Epithelial cell of prostate (primary cell): Measurements from ENCODE around the gene KRT222.

Source experiments
- DNase-seq: peaks from one replicate; pipeline ENCODE4 v3.0.0-alpha.2; 2011; ENCODE audit warnings: low read depth, low spot score
- H3K27ac ChIP-seq: fragments of 450-650 bp; 2 replicates; pipeline ENCODE4 v1.5.1; 2017; ENCODE audit warnings: mild to moderate bottlenecking

The KRT222 gene

DNA sequence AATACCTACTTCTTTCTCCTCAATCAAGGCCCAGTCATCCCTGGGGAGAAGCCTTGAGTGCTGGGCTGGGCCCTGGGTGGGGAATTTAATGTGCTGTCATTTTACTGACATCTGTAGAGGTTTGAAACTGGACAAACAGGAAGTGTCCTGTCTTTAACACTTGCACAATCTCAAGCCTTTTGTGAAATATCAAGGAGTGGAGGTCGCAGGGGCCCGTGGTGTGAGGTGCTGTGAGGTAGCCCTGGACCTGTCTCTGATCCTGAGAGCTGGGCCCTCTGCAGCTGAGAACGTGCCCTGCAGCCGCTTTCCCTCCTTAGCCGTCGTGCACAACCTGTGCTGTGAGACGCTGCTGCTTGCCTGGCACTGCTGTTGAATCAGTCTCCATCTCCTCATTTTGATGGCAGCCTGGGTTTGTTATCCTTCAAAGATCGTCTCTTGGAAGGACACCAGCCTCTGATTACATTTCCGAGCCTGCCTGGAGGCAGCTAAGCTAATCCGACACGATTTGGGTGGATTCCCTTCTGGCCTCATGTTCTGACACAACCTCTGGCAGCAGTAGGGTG lies 47.2 kb downstream of the KRT222 start:
- H3K27ac ChIP-seq, result peak overlapping the region; percentile 31
- DNase-seq, result peak; percentile 14

DNA sequence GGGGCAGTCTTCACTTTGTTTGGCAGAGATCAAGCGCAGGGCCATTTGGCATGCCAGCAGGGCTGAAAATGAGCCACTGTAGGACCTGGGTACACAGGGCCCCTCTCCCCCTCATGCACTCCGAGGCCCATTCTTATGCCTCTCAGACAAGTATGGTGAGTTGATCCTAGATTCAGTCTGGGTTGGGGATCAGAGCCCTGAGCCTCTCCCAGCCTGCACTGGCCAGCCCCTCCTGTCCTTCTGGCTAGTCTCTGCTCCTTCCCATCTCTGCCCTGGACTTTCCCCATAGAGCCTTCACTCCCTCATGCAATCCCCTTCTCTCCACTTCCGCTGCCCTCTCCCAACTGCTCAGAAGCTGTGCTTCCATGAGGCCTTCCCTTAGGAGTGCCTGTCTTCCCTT lies 48.4 kb downstream of the KRT222 start:
- H3K27ac ChIP-seq, result no peak overlapping the region
- DNase-seq, result no peak

DNA sequence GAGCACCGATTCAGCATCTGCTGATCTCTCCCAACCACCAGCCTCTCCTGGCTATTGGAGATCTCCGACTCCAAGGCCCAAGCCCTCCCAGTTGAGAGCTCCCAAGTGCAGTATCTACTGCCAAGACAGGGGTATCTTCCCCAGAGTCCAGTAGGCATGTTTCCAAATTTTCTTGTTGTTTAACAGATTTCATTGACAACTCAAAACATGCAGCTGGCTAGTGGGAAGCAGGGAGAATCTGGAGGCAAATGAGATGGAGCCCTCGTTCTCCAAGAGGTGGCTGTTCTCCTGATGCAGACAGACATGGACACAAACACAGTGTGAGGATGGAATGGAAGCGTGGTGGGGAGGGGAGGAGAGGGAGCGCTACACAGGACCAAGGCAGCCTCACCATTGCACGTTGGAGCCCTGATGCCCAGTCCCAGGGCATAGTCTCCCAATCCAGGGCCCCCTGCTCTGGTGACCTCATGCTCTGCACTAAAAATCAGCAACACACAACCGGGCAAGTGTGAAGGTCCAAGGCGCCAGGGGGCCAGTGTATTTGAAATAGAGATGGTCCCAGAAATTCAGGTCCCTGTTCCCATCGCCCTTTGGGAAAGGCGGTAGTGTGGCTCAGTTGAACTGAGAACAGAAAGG lies 49.0 kb downstream of the KRT222 start:
- DNase-seq, result no peak
- H3K27ac ChIP-seq, result no peak overlapping the region

DNA sequence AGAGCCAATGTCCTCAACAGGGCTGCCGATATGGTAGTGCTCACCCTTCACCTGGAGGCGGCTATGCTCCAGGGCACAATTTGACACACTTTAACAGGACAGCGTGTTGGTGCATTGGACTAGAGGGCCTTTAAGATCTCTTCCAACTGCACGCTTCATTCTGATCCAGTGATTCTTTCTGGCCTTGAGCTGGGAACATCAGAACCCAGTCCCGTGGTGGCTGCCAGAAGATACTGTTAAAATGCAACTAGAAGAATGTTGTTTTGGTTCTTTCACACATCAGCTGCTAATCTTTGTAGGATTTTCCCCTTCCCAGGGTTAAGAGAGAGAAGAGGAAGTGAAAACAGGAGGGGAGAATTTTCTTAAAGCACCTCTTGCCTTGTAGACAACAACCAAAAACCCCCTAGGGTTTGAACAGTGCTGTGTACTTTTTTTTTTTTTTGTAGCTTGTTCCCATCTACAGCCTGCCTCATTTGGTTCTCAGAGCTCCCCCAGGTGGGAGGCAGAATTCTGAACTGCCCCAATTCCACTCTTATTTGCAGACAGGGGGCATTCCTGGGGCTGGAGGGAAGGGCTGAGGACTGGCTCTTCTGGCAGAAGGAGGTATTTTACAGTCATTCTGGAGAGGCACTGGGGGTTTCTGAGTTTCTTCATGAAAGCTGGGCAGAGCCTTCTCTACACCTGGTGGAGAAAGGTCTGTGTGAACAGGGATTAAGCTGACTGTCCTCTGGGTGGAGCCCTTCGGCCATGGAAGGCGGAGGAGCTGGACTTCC lies 49.7 kb downstream of the KRT222 start:
- no peak for DNase-seq

DNA sequence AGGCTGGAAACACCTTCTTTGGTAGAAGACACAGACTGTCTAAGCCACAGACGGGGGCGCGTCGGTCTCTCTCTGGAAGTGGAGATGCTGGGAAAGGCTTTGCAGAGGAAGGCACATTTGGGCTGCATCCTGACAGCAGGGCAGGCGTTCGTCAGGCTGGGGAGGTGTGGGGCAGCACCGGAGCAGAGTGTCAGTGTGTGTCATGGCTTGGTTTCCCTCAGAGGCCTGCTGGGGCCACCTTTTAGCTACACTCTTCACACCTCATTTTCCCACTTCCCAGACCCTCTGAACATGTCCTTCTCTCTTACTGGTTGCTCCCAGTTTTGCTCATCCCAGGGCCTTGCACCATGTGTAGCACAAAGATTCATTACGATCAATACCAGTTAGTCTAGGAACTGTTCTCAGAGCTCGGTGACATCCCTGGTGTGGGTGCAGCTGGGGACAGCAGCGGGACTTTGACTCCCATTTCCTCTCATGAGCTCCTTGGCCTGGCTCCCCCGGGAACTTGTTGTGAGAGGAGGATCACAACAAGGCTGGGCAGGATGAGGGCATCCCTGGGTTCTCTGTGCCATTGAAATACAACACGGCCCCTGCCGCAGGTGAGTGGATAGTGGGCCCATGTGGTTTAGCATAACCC lies 50.4 kb downstream of the KRT222 start:
- no peak overlapping the region for H3K27ac ChIP-seq
- DNase-seq, result no peak

More for the DNA sequence above, 49.7 kb downstream of the KRT222 start:
- H3K27ac ChIP-seq, result no peak overlapping the region

DNA sequence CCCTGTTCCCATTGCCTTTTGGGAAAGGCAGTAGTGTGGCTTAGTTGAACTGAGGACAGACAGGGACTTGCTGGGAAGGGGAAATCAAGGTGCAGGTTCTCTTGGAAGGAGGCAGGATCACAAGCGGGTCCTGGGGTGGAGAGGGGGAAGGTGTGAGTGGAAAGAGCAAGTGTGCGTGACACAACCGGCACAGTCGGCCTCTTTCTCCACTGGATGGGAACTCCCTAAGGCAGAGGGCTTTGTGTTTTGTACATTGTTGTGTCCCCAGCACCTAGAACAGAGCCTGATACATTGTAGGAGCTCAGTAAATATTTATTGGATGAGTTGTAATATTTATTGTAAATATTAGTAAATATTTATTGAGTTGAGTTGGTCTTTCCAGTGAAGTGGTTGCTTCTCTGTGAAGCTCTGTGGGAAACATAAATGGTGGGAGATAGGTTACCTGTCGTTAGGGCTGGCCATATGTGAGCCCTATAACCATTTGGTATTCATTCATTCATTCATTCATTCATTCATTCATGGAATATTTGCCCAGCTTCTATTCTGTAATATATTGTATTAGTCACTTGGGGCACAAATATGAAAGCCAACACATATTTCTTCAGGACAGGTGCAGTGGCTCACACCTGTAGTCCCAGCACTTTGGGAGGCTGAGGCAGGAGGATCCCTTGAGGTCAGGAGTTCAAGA lies 51.4 kb downstream of the KRT222 start:
- DNase-seq, result no peak
- H3K27ac ChIP-seq, result no peak overlapping the region

DNA sequence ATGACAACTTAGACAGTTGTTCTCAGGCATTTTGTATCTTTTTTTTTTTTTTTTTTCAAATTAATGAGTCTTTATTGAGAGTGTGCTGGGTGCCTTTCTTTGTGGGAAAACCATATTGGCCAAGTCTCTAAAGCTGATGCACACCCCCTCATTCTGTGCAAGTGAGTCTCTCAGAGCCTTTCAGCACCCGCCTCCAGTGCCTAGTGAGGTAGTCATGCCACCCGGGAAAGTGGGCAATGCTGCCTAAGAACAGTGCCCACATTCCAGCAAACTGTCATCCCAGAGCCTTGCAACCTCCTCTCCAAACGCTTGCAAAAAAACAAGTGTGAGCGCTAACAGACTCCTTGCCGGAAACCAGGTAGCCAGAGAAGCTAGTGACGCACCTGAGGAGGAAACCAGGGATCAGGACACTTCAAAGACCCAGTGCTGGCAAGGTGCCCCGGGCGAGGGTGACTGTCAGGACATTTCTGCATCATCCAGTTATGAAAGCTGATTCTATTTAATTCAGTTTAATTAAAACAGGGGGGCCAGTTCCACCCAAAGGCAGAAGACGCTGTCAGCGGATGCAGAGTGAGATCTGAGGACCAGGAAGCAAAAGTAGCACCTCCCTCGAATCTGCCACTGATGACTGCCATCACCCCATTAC lies 52.3 kb downstream of the KRT222 start:
- H3K27ac ChIP-seq, result no peak overlapping the region
- no peak for DNase-seq

DNA sequence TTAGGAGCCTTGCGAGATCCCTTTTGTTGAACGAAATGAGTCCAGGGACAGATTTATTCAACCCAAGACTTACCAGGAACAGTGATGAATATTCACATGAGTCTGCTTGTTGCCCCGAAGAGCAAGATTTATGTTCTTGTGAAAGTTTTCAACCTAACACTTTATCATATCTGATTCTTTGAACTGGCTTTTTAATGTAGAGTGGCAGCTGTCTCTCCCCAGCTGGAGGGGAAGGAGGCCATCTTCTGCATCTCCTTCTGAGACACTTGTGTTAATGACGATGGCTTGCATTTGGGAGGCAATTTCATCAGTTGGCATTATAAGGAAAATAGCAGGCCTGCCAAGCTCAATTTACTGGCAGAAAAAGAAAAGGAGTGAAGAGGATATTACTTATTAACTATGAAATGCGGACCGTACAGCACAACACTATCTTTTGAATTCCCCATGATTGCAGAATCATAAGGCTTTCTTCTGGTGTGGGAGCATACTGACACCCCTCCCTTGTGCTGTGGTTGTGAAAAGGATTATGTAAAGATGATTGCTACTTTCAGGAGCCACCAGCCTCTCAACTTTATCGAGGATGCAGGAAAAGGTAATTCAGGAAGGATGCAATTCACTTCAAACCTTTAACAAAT lies 53.0 kb downstream of the KRT222 start:
- H3K27ac ChIP-seq, result no peak overlapping the region

DNA sequence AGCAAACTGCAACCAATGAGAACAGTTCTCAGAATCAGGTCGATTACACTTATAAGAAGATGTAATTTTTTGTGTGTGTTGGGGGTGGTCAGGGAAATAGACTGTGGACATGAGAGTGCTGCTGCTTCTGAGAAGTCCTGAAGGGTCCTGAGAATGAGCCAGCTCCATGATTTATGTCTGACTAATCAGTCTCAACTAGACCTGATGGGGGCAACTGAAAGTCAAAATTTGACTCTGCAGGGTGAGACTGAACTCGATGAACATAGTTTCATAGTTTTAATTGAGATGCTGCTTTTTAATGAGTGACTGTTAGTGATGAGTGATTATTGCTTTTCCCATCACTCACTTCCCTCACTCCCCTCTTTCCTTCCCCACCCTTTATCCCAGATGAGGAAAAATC lies 54.6 kb downstream of the KRT222 start:
- no peak overlapping the region for H3K27ac ChIP-seq
- no peak for DNase-seq

More for the DNA sequence above, 53.0 kb downstream of the KRT222 start:
- no peak for DNase-seq

DNA sequence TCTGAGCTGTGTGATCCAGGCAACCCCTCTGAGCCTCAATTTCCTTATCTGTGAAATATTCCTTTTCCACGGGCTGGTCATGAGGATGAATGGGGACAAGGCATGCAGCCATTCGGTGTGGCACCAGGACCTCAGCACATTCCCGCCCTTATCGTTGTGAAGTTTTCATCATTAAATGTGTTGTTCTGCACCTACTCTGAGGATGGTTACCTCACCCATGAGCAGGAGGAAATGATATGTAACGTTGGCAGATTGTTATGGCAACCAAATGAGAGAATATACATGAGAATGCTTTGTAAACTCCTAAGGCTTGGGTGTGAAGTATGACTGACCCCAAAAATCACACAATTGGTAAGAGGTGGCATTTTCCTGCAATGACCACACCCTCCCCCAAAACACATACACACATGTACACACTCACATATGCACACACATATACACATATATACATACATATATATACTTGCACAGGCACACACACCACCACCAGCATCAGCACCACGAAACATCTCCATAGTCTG lies 56.9 kb downstream of the KRT222 start:
- no peak for DNase-seq
- no peak overlapping the region for H3K27ac ChIP-seq

DNA sequence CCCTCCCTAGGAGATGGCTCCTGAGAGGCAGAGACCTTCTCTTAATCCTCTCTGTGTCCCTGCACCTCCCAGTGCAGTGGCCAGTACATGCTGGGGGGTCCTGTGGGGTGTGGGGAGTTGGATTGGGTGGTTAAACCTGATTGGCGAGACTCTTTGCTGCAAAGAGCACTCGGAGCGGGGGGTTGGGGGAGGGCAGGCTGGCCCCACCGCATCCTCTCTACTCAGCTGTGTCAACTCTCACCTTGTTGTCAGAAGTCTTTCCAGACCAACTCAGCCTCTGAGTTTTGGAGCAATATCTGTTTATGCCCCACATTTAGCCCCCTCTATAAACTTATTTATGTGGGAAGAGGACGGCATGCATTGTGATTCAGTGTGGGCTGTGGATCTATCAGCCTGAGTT lies 57.3 kb downstream of the KRT222 start:
- H3K27ac ChIP-seq, result no peak overlapping the region
- no peak for DNase-seq

DNA sequence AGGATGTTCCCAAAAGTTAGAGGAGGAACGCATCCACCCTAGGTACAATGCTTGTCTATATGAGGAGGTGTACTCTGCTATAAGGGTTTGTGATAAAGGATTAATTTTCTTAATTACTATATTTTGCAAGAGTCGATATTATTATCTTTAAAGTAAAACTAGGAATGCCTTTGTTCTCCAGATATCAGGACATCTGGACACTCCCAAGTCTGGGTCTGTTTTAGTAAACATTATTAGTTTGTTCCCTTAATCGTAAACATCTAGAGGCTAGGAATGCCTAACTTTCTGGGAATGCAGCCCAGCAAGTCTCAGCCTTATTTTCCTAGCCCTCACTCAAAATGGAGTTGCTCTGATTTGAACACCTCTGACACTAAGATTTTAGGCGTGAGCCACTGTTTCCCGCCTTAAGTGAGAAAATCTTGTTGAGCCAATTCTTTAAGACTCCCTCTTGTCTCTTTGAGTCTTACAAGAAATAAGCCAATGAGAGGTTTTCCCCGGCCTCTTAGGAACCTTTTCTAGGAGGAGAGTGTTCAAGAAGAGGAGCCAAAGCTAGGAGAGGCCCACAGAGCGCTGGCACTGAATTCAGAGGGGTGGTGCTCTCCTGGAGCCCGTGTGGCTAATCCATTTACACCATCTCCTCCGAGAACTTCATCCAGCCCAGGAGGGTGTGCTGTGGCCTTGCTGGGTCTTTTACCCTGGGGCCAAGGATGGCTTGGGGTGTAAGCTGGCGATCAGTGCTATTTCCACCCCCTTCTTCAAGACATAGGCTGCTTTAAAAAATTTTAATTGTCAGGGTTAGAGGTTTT lies 58.2 kb downstream of the KRT222 start:
- H3K27ac ChIP-seq, result no peak overlapping the region
- DNase-seq, result no peak

DNA sequence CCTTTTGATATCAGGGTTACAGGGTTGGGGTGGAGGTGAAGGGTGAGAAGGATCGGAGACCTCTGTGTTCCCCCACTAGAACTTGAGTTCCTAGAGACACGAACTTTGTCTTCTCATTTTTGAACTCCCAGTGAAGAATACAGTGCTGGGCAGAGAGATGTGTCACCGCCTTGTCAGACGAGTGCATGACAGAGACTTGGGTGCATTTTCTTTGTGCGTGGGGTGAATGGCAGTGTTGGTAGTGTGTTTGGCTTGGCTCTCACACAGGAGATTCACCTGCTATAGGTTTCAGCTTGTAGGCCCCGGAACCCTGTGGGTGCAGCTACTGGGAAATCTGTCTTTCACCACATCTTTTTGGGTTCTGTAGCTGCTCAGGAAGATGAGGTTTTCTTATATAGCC lies 59.7 kb downstream of the KRT222 start:
- no peak overlapping the region for H3K27ac ChIP-seq
- no peak for DNase-seq
